SK-N-MC (cell line): ENCODE data around the gene ABHD17B.

Experiments
- EZH2 ChIP-seq: fragments of 200-600 bp; sonication (generic); IDR thresholded peaks from one replicate; pipeline ENCODE4 v1.6.1; 2017; ENCODE audit warnings: antibody characterized with exemption
- FOXP2 ChIP-seq: optimal IDR thresholded peaks from 2 replicates; pipeline ENCODE3; 2011; ENCODE audit warnings: mild to moderate bottlenecking, moderate library complexity; ENCODE audit not compliant: insufficient read depth; ENCODE audit errors: extremely low read length, control extremely low read depth

DNA sequence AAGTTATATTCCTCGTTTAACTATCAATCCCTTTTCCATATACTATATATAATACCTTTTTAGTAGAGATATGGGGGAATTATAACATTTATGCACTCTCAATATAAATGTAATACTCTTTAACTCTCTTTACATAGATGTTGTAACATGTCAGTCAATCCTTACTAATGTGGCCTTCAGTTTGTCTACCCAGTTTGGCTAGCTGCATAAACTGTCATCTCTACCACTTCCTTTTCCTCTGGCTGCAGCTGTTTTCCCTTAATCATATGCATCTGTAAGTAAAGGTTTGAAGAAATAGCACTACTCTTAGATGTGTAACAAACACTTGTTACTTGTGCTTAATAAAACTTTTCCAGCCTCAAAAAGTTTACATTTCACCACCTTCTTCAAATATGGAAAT is 13.4 kb downstream of the ABHD17B start:
- TF ChIP-seq FOXP2, result no peak
- TF ChIP-seq EZH2, result no peak
